WTC11 (cell line): ENCODE data around the gene CAP1. TPM values are rescaled to one million over a fixed set of nuclear protein-coding genes. Genes with fewer than 3 reads are reported as not detected.

ENCODE experiments used
- ATAC-seq: fragments of 200-7000 bp; cut with Tn5 transposase; 2 replicates; pipeline ENCODE4 v1.10.0; 2021; ENCODE audit warnings: mild to moderate bottlenecking, moderate library complexity
- CTCF ChIA-PET: fragments of 300-600 bp; sonication (Branson Sonifier 250); formaldehyde crosslinking; loops from one replicate; lab custom pipeline; 2021; ENCODE audit warnings: antibody characterized with exemption; lab: Charles Lee
- POLR2A ChIA-PET: fragments of 350-600 bp; sonication (Branson Sonifier 250); formaldehyde crosslinking; loops from one replicate; lab custom pipeline; 2021; ENCODE audit warnings: antibody characterized with exemption; lab: Charles Lee
- DNase-seq: peaks from one replicate; pipeline ENCODE4 v3.0.0; 2021; ENCODE audit warnings: low spot score
- H3K27ac Mint-ChIP-seq: 2 replicates; pipeline ENCODE4 v1.8.0; 2021; ENCODE audit warnings: mixed read lengths
- H3K27me3 Mint-ChIP-seq: 2 replicates; pipeline ENCODE4 v1.8.0; 2021; ENCODE audit warnings: low read depth, mild to moderate bottlenecking, moderate library complexity, mixed read lengths
- H3K36me3 Mint-ChIP-seq: 2 replicates; pipeline ENCODE4 v1.8.0; 2021; ENCODE audit warnings: mixed read lengths
- H3K4me1 Mint-ChIP-seq: 2 replicates; pipeline ENCODE4 v1.8.0; 2022; ENCODE audit warnings: mixed read lengths
- H3K4me3 Mint-ChIP-seq: 2 replicates; pipeline ENCODE4 v1.8.0; 2021; ENCODE audit warnings: mild to moderate bottlenecking, moderate library complexity, mixed read lengths
- H3K9me3 Mint-ChIP-seq: 2 replicates; pipeline ENCODE4 v1.8.0; 2021; ENCODE audit warnings: mixed read lengths
- ATF1 ChIP-seq: sonication (generic); formaldehyde crosslinking; IDR thresholded peaks from 2 replicates; pipeline ENCODE4 v1.8.1; 2023; ENCODE audit warnings: mild to moderate bottlenecking, moderate library complexity, missing genetic modification reagents
- E2F1 ChIP-seq: sonication (generic); formaldehyde crosslinking; IDR thresholded peaks from 2 replicates; pipeline ENCODE4 v1.8.0; 2022; ENCODE audit warnings: mild to moderate bottlenecking, missing genetic modification reagents
- EMX1 ChIP-seq: fragments of 250-450 bp; sonication (Bioruptor Pico); IDR thresholded peaks from 2 replicates; pipeline ENCODE4 v1.8.0; 2021; ENCODE audit warnings: mild to moderate bottlenecking
- ESRRA ChIP-seq: sonication (generic); formaldehyde crosslinking; IDR thresholded peaks from 2 replicates; pipeline ENCODE4 v1.8.1; 2022; ENCODE audit warnings: mild to moderate bottlenecking, missing genetic modification reagents, borderline replicate concordance
- FOXJ3 ChIP-seq: sonication (generic); formaldehyde crosslinking; IDR thresholded peaks from 2 replicates; pipeline ENCODE4 v1.9.0; 2021; ENCODE audit warnings: missing genetic modification reagents, mild to moderate bottlenecking, borderline replicate concordance
- FOXP1 ChIP-seq: sonication (generic); formaldehyde crosslinking; IDR thresholded peaks from 2 replicates; pipeline ENCODE4 v1.8.0; 2022; ENCODE audit warnings: missing genetic modification reagents, mild to moderate bottlenecking, moderate library complexity, borderline replicate concordance
- GTF2I ChIP-seq: fragments of 250-450 bp; sonication (Bioruptor Pico); conservative IDR thresholded peaks from 2 replicates; pipeline ENCODE4 v1.4.0; 2021; ENCODE audit warnings: mild to moderate bottlenecking
- HMGA2 ChIP-seq: fragments of 250-450 bp; sonication (Bioruptor Pico); IDR thresholded peaks from 2 replicates; pipeline ENCODE4 v1.4.0; 2021; ENCODE audit warnings: mild to moderate bottlenecking, moderate library complexity
- KAT7 ChIP-seq: sonication (generic); formaldehyde crosslinking; IDR thresholded peaks from 2 replicates; pipeline ENCODE4 v1.8.1; 2023; ENCODE audit warnings: missing genetic modification reagents, mild to moderate bottlenecking, borderline replicate concordance
- MXD4 ChIP-seq: fragments of 250-450 bp; sonication (Bioruptor Pico); IDR thresholded peaks from 2 replicates; pipeline ENCODE4 v1.8.0; 2021; ENCODE audit warnings: mild to moderate bottlenecking, moderate library complexity, borderline replicate concordance
- NFATC4 ChIP-seq: fragments of 250-450 bp; sonication (Bioruptor Pico); IDR thresholded peaks from 2 replicates; pipeline ENCODE4 v1.9.0; 2021; ENCODE audit warnings: mild to moderate bottlenecking
- NFE2L1 ChIP-seq: sonication (generic); formaldehyde crosslinking; IDR thresholded peaks from 2 replicates; pipeline ENCODE4 v1.8.1; 2023; ENCODE audit warnings: missing genetic modification reagents
- NFYB ChIP-seq: sonication (generic); formaldehyde crosslinking; conservative IDR thresholded peaks from 2 replicates; pipeline ENCODE4 v1.8.0; 2022; ENCODE audit warnings: low read depth, missing genetic modification reagents
- OVOL2 ChIP-seq: fragments of 250-450 bp; sonication (Bioruptor Pico); IDR thresholded peaks from 2 replicates; pipeline ENCODE4 v1.9.0; 2021; ENCODE audit warnings: mild to moderate bottlenecking, borderline replicate concordance
- SP1 ChIP-seq: sonication (generic); formaldehyde crosslinking; conservative IDR thresholded peaks from 2 replicates; pipeline ENCODE4 v1.8.1; 2022; ENCODE audit warnings: missing genetic modification reagents
- TEAD1 ChIP-seq: sonication (generic); formaldehyde crosslinking; IDR thresholded peaks from 2 replicates; pipeline ENCODE4 v1.8.0; 2022; ENCODE audit warnings: mild to moderate bottlenecking, missing genetic modification reagents
- ZNF317 ChIP-seq: sonication (generic); formaldehyde crosslinking; IDR thresholded peaks from 2 replicates; pipeline ENCODE4 v1.8.1; 2023; ENCODE audit warnings: low read depth, mild to moderate bottlenecking, moderate library complexity, missing genetic modification reagents, borderline replicate concordance
- ZNF416 ChIP-seq: fragments of 250-450 bp; sonication (Bioruptor Pico); IDR thresholded peaks from 2 replicates; pipeline ENCODE4 v1.9.0; 2021; ENCODE audit warnings: mild to moderate bottlenecking, inconsistent platforms
- ZNF423 ChIP-seq: fragments of 250-450 bp; sonication (Bioruptor Pico); IDR thresholded peaks from 2 replicates; pipeline ENCODE4 v2.1.2; 2022; ENCODE audit warnings: mild to moderate bottlenecking, moderate library complexity
- ZNF671 ChIP-seq: fragments of 250-450 bp; sonication (Bioruptor Pico); IDR thresholded peaks from 2 replicates; pipeline ENCODE4 v1.8.0; 2021; ENCODE audit warnings: mild to moderate bottlenecking
- total RNA-seq: library from RNA; stranded (reverse); gene quantifications from 3 replicates; pipeline ENCODE4 v1.2.3, GENCODE V29; 2021
- TF ChIP-seq, protein P1 (sequence below): fragments of 250-450 bp; sonication (Bioruptor Pico); IDR thresholded peaks from 2 replicates; pipeline ENCODE4 v2.1.2; 2022; ENCODE audit warnings: mild to moderate bottlenecking, moderate library complexity
- TF ChIP-seq, protein P2 (sequence below): fragments of 250-450 bp; sonication (Bioruptor Pico); IDR thresholded peaks from 2 replicates; pipeline ENCODE4 v1.8.0; 2021; ENCODE audit warnings: mild to moderate bottlenecking
- TF ChIP-seq, protein P3 (sequence below): sonication (generic); formaldehyde crosslinking; IDR thresholded peaks from 2 replicates; pipeline ENCODE4 v1.8.1; 2022; ENCODE audit warnings: low read depth, mild to moderate bottlenecking, moderate library complexity, missing genetic modification reagents, borderline replicate concordance
- TF ChIP-seq, protein P4 (sequence below): sonication (generic); formaldehyde crosslinking; IDR thresholded peaks from 2 replicates; pipeline ENCODE4 v1.8.0; 2023; ENCODE audit warnings: missing genetic modification reagents, mild to moderate bottlenecking, borderline replicate concordance
- TF ChIP-seq, protein P5 (sequence below): fragments of 250-450 bp; sonication (Bioruptor Pico); conservative IDR thresholded peaks from 2 replicates; pipeline ENCODE4 v1.9.0; 2021; ENCODE audit warnings: mild to moderate bottlenecking

Gene CAP1
- total RNA-seq, 1 experiment from 2014 or later = 304 TPM

DNA sequence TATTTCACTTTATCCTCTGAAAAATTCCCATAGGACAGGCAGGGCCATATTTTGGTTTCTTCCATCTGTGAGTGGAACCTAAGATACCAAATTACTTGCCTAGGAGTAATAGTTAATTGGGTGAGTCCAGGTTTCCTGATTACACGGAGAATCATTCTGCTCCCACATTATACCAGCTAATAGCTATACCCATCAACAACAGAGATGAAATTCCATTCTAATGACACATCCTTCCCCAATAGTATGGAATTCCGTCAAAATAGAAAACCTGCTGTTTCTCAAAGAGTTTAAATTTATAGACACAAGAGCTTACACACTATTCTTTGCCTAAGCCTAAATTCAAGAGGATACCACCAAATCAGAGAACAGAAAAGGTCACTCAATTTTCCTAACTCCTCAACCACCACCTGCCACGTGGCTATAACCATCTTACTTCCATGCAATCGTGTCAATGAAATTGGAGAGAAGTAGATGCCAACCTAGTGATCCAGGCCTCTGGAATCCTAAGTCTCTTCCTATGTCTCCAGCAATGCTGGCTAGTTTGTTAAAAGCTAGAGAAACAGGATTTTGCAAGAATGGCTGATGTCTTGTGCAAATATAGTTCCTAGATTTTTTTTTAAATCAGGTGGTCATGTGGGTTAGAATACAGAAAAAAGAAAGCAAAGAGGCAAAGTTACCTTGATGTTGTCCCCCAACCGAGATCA, 50.3 kb downstream of the CAP1 start:
- DNase-seq = no peak
- Mint-ChIP-seq H3K4me3 (no peak overlapping the region), H3K4me1 (peaks cover 4% of the 10 kb centered on the region), H3K36me3 (peaks cover 41% of the 10 kb centered on the region), H3K9me3 (no peaks in the 10 kb centered on the region), H3K27me3 (no peaks in the 10 kb centered on the region), H3K27ac (no peak overlapping the region)
- ATAC-seq = no peak
- TF ChIP-seq, protein P1, sequence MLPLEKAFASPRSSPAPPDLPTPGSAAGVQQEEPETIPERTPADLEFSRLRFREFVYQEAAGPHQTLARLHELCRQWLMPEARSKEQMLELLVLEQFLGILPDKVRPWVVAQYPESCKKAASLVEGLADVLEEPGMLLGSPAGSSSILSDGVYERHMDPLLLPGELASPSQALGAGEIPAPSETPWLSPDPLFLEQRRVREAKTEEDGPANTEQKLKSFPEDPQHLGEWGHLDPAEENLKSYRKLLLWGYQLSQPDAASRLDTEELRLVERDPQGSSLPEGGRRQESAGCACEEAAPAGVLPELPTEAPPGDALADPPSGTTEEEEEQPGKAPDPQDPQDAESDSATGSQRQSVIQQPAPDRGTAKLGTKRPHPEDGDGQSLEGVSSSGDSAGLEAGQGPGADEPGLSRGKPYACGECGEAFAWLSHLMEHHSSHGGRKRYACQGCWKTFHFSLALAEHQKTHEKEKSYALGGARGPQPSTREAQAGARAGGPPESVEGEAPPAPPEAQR (CRISPR knock-in tag) = no peak
- TF ChIP-seq SP1 (CRISPR knock-in tag) = no peak
- TF ChIP-seq FOXJ3 (CRISPR knock-in tag) = no peak
- no peak for TF ChIP-seq ZNF671 (CRISPR knock-in tag)
- TF ChIP-seq, protein P2, sequence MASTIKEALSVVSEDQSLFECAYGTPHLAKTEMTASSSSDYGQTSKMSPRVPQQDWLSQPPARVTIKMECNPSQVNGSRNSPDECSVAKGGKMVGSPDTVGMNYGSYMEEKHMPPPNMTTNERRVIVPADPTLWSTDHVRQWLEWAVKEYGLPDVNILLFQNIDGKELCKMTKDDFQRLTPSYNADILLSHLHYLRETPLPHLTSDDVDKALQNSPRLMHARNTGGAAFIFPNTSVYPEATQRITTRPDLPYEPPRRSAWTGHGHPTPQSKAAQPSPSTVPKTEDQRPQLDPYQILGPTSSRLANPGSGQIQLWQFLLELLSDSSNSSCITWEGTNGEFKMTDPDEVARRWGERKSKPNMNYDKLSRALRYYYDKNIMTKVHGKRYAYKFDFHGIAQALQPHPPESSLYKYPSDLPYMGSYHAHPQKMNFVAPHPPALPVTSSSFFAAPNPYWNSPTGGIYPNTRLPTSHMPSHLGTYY (CRISPR knock-in tag) = no peak
- TF ChIP-seq, protein P3, sequence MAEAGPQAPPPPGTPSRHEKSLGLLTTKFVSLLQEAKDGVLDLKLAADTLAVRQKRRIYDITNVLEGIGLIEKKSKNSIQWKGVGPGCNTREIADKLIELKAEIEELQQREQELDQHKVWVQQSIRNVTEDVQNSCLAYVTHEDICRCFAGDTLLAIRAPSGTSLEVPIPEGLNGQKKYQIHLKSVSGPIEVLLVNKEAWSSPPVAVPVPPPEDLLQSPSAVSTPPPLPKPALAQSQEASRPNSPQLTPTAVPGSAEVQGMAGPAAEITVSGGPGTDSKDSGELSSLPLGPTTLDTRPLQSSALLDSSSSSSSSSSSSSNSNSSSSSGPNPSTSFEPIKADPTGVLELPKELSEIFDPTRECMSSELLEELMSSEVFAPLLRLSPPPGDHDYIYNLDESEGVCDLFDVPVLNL = no peak
- no peak for TF ChIP-seq ZNF416 (CRISPR knock-in tag)
- TF ChIP-seq OVOL2 (CRISPR knock-in tag) = no peak
- POLR2A ChIA-PET = no interaction called here
- CTCF ChIA-PET = interaction anchor here (1.1 to 1.2 kb wide), 2 partner anchors 53 to 248 kb away, joined by 5 to 7 read pairs; no protein-coding TSS in a partner anchor

DNA sequence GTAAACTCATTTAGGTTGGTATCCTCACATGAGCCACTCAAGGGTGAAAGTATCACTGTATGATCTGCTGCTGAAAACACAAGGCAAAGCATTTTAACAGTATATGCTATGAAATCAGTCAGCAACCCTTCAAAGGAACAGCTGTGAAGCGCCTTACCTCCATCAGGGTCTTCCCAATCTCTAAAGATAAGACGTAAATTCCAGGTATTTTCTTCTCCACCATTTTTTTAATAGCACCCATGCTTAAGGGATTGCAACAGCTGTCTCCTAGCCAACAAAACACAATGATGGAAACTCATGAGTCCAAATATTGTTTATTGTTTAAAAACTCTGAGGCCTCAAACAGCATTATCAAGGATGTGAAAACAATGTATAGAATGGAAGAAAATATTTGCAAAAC, 51.7 kb downstream of the CAP1 start:
- no peak for ATAC-seq
- H3K27me3 Mint-ChIP-seq = peaks cover 3% of the 10 kb centered on the region; the same call in 1 of the 2 replicates
- ChIA-PET CTCF (no interaction called here), POLR2A (interaction anchor here (0.6 kb wide), 1 partner anchor 875 kb away, joined by 3 read pairs; no protein-coding TSS in a partner anchor)
- no peaks in the 10 kb centered on the region for H3K9me3 Mint-ChIP-seq
- H3K4me3 Mint-ChIP-seq = no peak overlapping the region
- no peak for DNase-seq
- peaks cover 35% of the 10 kb centered on the region for H3K36me3 Mint-ChIP-seq
- peaks cover 12% of the 10 kb centered on the region for H3K4me1 Mint-ChIP-seq
- H3K27ac Mint-ChIP-seq = no peak overlapping the region
- TF ChIP-seq ATF1 = no peak
- TF ChIP-seq E2F1 = no peak
- no peak for TF ChIP-seq NFYB (CRISPR knock-in tag)
- TF ChIP-seq, protein P4, sequence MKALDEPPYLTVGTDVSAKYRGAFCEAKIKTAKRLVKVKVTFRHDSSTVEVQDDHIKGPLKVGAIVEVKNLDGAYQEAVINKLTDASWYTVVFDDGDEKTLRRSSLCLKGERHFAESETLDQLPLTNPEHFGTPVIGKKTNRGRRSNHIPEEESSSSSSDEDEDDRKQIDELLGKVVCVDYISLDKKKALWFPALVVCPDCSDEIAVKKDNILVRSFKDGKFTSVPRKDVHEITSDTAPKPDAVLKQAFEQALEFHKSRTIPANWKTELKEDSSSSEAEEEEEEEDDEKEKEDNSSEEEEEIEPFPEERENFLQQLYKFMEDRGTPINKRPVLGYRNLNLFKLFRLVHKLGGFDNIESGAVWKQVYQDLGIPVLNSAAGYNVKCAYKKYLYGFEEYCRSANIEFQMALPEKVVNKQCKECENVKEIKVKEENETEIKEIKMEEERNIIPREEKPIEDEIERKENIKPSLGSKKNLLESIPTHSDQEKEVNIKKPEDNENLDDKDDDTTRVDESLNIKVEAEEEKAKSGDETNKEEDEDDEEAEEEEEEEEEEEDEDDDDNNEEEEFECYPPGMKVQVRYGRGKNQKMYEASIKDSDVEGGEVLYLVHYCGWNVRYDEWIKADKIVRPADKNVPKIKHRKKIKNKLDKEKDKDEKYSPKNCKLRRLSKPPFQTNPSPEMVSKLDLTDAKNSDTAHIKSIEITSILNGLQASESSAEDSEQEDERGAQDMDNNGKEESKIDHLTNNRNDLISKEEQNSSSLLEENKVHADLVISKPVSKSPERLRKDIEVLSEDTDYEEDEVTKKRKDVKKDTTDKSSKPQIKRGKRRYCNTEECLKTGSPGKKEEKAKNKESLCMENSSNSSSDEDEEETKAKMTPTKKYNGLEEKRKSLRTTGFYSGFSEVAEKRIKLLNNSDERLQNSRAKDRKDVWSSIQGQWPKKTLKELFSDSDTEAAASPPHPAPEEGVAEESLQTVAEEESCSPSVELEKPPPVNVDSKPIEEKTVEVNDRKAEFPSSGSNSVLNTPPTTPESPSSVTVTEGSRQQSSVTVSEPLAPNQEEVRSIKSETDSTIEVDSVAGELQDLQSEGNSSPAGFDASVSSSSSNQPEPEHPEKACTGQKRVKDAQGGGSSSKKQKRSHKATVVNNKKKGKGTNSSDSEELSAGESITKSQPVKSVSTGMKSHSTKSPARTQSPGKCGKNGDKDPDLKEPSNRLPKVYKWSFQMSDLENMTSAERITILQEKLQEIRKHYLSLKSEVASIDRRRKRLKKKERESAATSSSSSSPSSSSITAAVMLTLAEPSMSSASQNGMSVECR (CRISPR knock-in tag) = no peak
- TF ChIP-seq ESRRA (CRISPR knock-in tag) = no peak
- TF ChIP-seq MXD4 (CRISPR knock-in tag) = no peak
- TF ChIP-seq, protein P5, sequence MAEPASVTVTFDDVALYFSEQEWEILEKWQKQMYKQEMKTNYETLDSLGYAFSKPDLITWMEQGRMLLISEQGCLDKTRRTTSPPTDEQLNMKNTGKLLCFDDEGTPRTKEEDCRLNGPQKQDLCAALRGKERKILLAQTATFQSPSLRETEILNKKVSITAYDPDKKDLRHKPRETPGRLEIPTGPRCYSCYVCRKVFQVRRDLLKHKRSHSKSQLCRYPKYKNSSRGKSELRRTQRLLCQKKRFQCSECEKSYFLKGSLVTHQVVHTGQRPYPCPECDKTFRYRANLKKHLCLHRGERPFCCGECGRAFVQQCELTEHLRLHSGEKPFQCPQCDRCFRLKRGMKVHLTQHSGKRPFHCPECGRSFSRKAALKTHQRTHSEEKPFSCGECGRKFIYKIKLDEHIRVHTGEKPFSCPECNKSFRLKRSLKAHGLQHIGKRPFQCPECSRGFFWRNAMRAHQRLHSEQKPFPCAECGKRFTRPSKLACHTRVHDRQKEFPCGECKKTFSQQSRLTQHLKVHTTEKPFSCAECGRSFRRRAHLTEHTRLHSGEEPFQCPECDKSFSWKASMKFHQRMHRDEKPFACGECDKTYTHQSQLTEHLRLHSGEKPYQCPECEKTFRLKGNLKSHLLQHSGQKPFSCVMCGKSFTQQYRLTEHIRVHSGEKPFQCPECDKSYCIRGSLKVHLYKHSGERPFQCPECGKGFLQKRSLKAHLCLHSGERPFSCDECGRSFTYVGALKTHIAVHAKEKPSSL (CRISPR knock-in tag) = no peak
- no peak for TF ChIP-seq EMX1
- TF ChIP-seq HMGA2 (CRISPR knock-in tag) = no peak
- no peak for TF ChIP-seq ZNF423 (CRISPR knock-in tag)
- TF ChIP-seq KAT7 = no peak
- no peak for TF ChIP-seq ZNF317 (CRISPR knock-in tag)
- TF ChIP-seq ZNF671 (CRISPR knock-in tag) = no peak
- TF ChIP-seq NFATC4 (CRISPR knock-in tag) = no peak
- TF ChIP-seq GTF2I (CRISPR knock-in tag) = no peak
- TF ChIP-seq TEAD1 = no peak
- no peak for TF ChIP-seq FOXP1
- no peak for TF ChIP-seq NFE2L1
